ENCODE results near the gene IFT57. TPM values are rescaled to one million over a fixed set of nuclear protein-coding genes. Genes with fewer than 3 reads are reported as not detected.

IFT57 gene
- total RNA-seq, 1 donor from 2014 or later, result 63.8 TPM

- no peak overlapping the region for H3K4me3 Mint-ChIP-seq (ENCODE audit: low read depth)
- H3K4me1 Mint-ChIP-seq (ENCODE audit: low read depth), result peaks cover 11% of the 10 kb centered on the region
- no peak overlapping the region for H3K27ac Mint-ChIP-seq
- DNase-seq (ENCODE audit: low spot score, unreplicated experiment), result no peak
- TF ChIP-seq CTCF (IDR thresholded peaks at IDR 0.05; ENCODE audit: unreplicated experiment), result no peak
- H3K36me3 Mint-ChIP-seq (ENCODE audit: insufficient read depth), result peaks cover 15% of the 10 kb centered on the region
- no peaks in the 10 kb centered on the region for H3K9me3 Mint-ChIP-seq (ENCODE audit: low read depth)
- no peaks in the 10 kb centered on the region for H3K27me3 Mint-ChIP-seq
Measured at GRCh38 chr3:108164391-108164790, 57.8 kb downstream of the IFT57 start.

- Mint-ChIP-seq H3K36me3 (ENCODE audit: insufficient read depth) (peaks cover 7% of the 10 kb centered on the region), H3K4me3 (ENCODE audit: low read depth) (no peak overlapping the region), H3K27me3 (no peaks in the 10 kb centered on the region), H3K9me3 (ENCODE audit: low read depth) (no peaks in the 10 kb centered on the region), H3K27ac (no peak overlapping the region), H3K4me1 (ENCODE audit: low read depth) (peaks cover 19% of the 10 kb centered on the region)
- DNase-seq (ENCODE audit: low spot score, unreplicated experiment), result no peak
- no peak for TF ChIP-seq CTCF (IDR thresholded peaks at IDR 0.05; ENCODE audit: unreplicated experiment)
Measured at GRCh38 chr3:108159865-108160264, 62.4 kb downstream of the IFT57 start.

- Mint-ChIP-seq H3K27ac (no peak overlapping the region), H3K36me3 (ENCODE audit: insufficient read depth) (peaks cover 7% of the 10 kb centered on the region), H3K4me3 (ENCODE audit: low read depth) (no peak overlapping the region), H3K4me1 (ENCODE audit: low read depth) (peaks cover 19% of the 10 kb centered on the region), H3K27me3 (no peaks in the 10 kb centered on the region), H3K9me3 (ENCODE audit: low read depth) (no peaks in the 10 kb centered on the region)
- no peak for TF ChIP-seq CTCF (IDR thresholded peaks at IDR 0.05; ENCODE audit: unreplicated experiment)
- no peak for DNase-seq (ENCODE audit: low spot score, unreplicated experiment)
Measured at GRCh38 chr3:108159105-108159504, 63.1 kb downstream of the IFT57 start.

- H3K4me1 Mint-ChIP-seq (ENCODE audit: low read depth), result peaks cover 19% of the 10 kb centered on the region
- H3K36me3 Mint-ChIP-seq (ENCODE audit: insufficient read depth), result peaks cover 7% of the 10 kb centered on the region
- no peak overlapping the region for H3K4me3 Mint-ChIP-seq (ENCODE audit: low read depth)
- DNase-seq (ENCODE audit: low spot score, unreplicated experiment), result no peak
- H3K27me3 Mint-ChIP-seq, result no peaks in the 10 kb centered on the region
- no peak for TF ChIP-seq CTCF (IDR thresholded peaks at IDR 0.05; ENCODE audit: unreplicated experiment)
- H3K9me3 Mint-ChIP-seq (ENCODE audit: low read depth), result no peaks in the 10 kb centered on the region
- no peak overlapping the region for H3K27ac Mint-ChIP-seq
Measured at GRCh38 chr3:108158251-108158650, 64.0 kb downstream of the IFT57 start.

GRCh38 chr3:108157273-108157672, 65.0 kb downstream of the IFT57 start:
- peaks cover 2% of the 10 kb centered on the region for H3K36me3 Mint-ChIP-seq (ENCODE audit: insufficient read depth)
- no peak for TF ChIP-seq CTCF (IDR thresholded peaks at IDR 0.05; ENCODE audit: unreplicated experiment)
- peaks cover 25% of the 10 kb centered on the region for H3K4me1 Mint-ChIP-seq (ENCODE audit: low read depth)
- no peak overlapping the region for H3K27ac Mint-ChIP-seq
- H3K4me3 Mint-ChIP-seq (ENCODE audit: low read depth), result no peak overlapping the region
- no peak for DNase-seq (ENCODE audit: low spot score, unreplicated experiment)
- H3K9me3 Mint-ChIP-seq (ENCODE audit: low read depth), result no peaks in the 10 kb centered on the region
- no peaks in the 10 kb centered on the region for H3K27me3 Mint-ChIP-seq
